Endothelial cell (in vitro differentiated cells): Measurements from ENCODE around the gene CD163L1. TPM values are rescaled to one million over a fixed set of nuclear protein-coding genes. Genes with fewer than 3 reads are reported as not detected.

Source experiments
- DNase-seq: peaks from one replicate; pipeline ENCODE4 v3.0.0; 2021; ENCODE audit warnings: low spot score
- H3K27ac Mint-ChIP-seq: one replicate; pipeline ENCODE4 v1.8.0; 2021; ENCODE audit warnings: mixed read lengths, inconsistent platforms; ENCODE audit not compliant: unreplicated experiment
- H3K27me3 Mint-ChIP-seq: one replicate; pipeline ENCODE4 v1.8.0; 2021; ENCODE audit warnings: mild to moderate bottlenecking, moderate library complexity, mixed read lengths, inconsistent platforms; ENCODE audit not compliant: unreplicated experiment
- H3K36me3 Mint-ChIP-seq: one replicate; pipeline ENCODE4 v1.8.0; 2021; ENCODE audit warnings: mild to moderate bottlenecking, low read depth, mixed read lengths, inconsistent platforms; ENCODE audit not compliant: unreplicated experiment
- H3K4me1 Mint-ChIP-seq: one replicate; pipeline ENCODE4 v1.8.0; 2021; ENCODE audit warnings: mild to moderate bottlenecking, mixed read lengths, inconsistent platforms; ENCODE audit not compliant: unreplicated experiment
- H3K4me3 Mint-ChIP-seq: one replicate; pipeline ENCODE4 v1.8.0; 2021; ENCODE audit warnings: mild to moderate bottlenecking, mixed read lengths, inconsistent platforms; ENCODE audit not compliant: unreplicated experiment
- H3K9me3 Mint-ChIP-seq: one replicate; pipeline ENCODE4 v1.8.0; 2021; ENCODE audit warnings: mixed read lengths, inconsistent platforms; ENCODE audit not compliant: unreplicated experiment
- CTCF ChIP-seq: fragments of 200-600 bp; sonication (generic); IDR thresholded peaks from one replicate; pipeline ENCODE4 v1.5.0; 2021; ENCODE audit warnings: antibody characterized with exemption; ENCODE audit not compliant: unreplicated experiment
- total RNA-seq: library from RNA; stranded (reverse); fragmentation: NEBNext Ultra II Directional; extraction: Animal tissue kit (Norgen Biotek cat#: 25700); gene quantifications from one replicate; pipeline ENCODE4 v1.2.1, GENCODE V29; 2021; ENCODE audit not compliant: unreplicated experiment

CD163L1 gene
- total RNA-seq, 1 donor from 2014 or later: 0.69 TPM

DNA sequence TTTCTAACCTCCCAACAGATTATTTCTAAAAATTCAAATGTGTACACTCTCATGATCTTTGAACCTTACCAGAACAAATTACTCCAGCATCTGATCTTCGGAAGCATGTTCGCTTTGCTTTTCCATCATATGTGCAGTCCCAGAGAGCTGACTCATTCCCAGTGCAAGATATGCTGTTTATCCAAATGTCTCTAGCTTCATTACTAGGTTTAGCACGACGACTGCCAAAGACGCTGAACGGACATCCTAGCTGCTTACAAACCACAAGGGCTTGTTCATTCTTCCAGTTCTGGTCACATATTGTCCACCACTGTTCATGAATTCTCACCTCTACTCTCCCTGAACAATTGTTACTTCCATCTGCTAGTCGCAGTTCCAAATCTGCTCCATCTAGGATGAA lies 40.5 kb downstream of the CD163L1 start:
- H3K4me1 Mint-ChIP-seq: no peaks in the 10 kb centered on the region
- DNase-seq: no peak
- no peaks in the 10 kb centered on the region for H3K36me3 Mint-ChIP-seq
- H3K4me3 Mint-ChIP-seq: no peak overlapping the region
- H3K27me3 Mint-ChIP-seq: no peaks in the 10 kb centered on the region
- no peaks in the 10 kb centered on the region for H3K9me3 Mint-ChIP-seq
- H3K27ac Mint-ChIP-seq: no peak overlapping the region
- no peak for TF ChIP-seq CTCF

DNA sequence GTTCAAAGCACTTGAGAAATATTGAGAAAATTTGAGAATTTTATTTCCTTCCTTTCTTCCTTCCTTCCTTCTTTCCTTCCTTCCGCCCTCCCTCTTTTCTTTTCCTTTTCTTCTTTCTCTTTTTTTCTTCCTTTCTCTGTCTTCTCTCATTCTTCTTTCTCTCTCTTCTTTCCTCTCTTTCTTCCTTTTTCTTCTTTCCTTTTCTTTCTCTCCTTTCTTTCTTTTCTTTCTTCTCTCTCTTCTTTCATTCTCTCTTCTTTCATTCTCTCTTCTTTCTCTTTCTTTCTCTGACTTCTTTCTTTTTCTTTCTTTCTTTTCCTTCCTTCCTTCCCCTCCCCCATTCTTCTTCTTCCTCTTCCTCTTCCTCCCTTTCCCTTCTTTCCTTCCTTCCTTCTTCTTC lies 44.9 kb downstream of the CD163L1 start:
- H3K27ac Mint-ChIP-seq: no peak overlapping the region

GRCh38 chr12:7396418-7396817 lies 47.5 kb downstream of the CD163L1 start:
- no peak for DNase-seq
- H3K4me1 Mint-ChIP-seq: no peaks in the 10 kb centered on the region
- no peak for TF ChIP-seq CTCF
- H3K27ac Mint-ChIP-seq: no peak overlapping the region
- no peaks in the 10 kb centered on the region for H3K36me3 Mint-ChIP-seq
- no peak overlapping the region for H3K4me3 Mint-ChIP-seq
- no peaks in the 10 kb centered on the region for H3K9me3 Mint-ChIP-seq
- H3K27me3 Mint-ChIP-seq: no peaks in the 10 kb centered on the region

More for the DNA sequence above, 44.9 kb downstream of the CD163L1 start:
- Mint-ChIP-seq H3K9me3 (no peaks in the 10 kb centered on the region), H3K27me3 (no peaks in the 10 kb centered on the region), H3K4me3 (no peak overlapping the region), H3K36me3 (no peaks in the 10 kb centered on the region), H3K4me1 (no peaks in the 10 kb centered on the region)
- no peak for DNase-seq
- TF ChIP-seq CTCF: no peak

DNA sequence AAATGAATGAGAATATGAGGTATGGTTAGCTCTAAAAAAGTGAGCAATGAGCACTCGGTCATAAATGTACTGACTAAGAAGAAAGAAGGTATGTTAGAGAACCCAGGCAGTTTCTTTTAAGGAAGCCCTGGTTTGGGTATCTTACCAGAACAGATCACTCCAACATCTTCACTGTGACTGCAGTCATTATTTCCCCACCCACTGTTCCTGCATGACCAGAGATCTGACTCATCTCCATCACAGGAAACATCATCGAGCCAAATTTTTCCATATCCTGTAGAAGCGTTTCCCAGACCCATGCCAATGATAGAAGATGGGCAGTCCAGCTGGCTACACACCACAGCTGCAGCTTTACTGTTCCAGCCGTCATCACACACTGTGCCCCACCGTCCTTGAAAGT lies 48.0 kb downstream of the CD163L1 start:
- Mint-ChIP-seq H3K36me3 (no peaks in the 10 kb centered on the region), H3K27me3 (no peaks in the 10 kb centered on the region), H3K4me1 (no peaks in the 10 kb centered on the region), H3K9me3 (no peaks in the 10 kb centered on the region), H3K27ac (no peak overlapping the region), H3K4me3 (no peak overlapping the region)
- no peak for DNase-seq
- no peak for TF ChIP-seq CTCF

- TF ChIP-seq CTCF: no peak
- Mint-ChIP-seq H3K27me3 (no peaks in the 10 kb centered on the region), H3K4me1 (no peaks in the 10 kb centered on the region), H3K9me3 (no peaks in the 10 kb centered on the region), H3K36me3 (no peaks in the 10 kb centered on the region), H3K4me3 (no peak overlapping the region), H3K27ac (no peak overlapping the region)
- DNase-seq: no peak
These were observed 56.7 kb downstream of the CD163L1 start for GRCh38 chr12:7387289-7387688.
